Activated naive CD4-positive, alpha-beta T cell treated with Interleukin-2 at 50 U/mL for 16 hours (primary cell): Measurements from ENCODE around the gene ANXA2R.
A peak's percentile ranks its signal among the peaks of the same experiment; 100 is the strongest.

Experiments
- DNase-seq: peaks from one replicate; pipeline ENCODE4 v3.0.0-alpha.2; 2020

ANXA2R gene

DNA sequence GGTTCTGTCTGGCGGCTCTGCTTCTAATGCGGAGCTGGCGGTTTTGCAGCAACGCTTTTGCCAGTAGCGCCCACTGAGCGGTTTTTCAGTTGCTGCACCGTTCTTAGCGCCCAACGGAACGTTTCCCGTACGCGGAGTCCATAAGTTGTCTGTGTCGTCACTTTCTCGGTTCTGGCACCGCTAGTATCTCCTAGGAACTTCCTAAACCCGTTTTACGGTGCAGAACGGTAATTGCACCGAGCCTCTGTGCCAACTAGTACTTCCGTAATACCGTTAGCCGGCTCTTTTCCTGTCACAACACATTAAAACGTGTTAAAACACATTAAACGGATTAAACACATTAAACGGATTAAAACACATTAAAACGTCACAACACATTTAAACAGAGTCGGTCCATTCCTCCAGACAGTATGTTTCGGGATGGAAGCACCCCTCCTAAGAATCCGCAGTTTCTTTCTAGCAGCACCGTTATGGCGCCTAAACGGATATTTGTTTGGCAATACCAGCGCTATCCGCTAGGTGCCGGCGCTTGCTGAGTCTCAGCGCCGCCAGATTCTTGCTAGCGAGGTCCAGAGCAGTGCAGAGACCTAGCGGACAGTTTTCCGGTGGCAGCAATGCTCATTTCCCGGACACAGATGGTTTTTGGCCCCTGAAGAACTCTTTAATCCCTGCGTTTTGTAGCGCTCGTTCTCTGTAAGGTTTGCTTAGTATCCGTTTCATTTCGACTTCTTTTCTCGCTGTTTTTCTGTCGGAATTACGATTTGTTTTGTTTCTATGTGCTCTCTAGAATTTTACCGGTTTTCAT, 45.4 kb downstream of the ANXA2R start:
- peak; percentile 88 for DNase-seq

DNA sequence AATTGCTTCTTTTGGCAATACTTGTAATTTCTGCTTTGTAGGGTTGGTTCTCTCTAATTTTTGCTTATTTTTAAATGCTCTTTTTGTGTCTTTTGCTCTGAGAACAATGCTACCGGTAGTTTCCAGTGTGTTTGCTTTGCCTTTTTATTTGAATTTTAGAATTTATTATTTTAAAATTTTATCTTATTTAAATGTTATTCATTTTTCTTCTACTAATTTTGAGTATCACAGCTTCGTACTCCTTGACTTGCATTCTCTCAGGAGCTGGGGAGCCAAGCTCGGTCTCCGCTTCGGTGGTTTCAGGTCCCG, 45.9 kb downstream of the ANXA2R start:
- DNase-seq: no peak

DNA sequence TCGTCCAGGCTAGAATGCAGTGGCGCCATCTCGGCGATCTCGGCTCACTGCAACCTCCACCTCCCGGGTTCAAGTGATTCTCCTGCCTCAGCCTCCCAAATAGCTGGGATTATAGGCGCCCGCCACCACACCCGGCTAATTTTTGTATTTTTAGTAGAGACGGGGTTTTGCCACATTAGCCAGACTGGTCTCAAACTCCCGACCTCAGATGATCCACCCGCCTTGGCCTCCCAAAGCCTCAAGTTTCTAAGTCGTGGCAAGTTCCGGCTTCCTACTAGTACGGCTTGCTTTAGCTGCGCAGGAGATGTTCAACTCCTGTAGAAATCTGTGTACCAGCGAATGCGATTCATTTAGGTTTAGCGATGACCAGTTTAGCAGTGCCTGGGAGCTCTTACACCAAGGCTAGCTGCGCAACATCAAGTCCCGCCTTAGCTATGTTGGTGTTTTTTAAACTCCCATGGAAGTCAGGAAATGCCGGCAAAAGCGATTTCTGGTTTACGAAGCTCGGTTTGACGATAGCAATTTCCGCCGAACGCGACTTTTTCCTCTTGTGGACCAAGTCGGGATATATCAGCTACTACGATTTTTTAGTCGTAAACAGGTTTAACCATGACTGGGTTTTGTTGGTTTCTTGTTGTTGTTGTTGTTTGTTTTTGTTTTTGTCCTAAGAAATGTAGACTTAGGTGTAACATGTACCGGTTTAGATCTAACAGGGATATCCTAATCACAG, 46.4 kb downstream of the ANXA2R start:
- DNase-seq: peak; percentile 54

DNA sequence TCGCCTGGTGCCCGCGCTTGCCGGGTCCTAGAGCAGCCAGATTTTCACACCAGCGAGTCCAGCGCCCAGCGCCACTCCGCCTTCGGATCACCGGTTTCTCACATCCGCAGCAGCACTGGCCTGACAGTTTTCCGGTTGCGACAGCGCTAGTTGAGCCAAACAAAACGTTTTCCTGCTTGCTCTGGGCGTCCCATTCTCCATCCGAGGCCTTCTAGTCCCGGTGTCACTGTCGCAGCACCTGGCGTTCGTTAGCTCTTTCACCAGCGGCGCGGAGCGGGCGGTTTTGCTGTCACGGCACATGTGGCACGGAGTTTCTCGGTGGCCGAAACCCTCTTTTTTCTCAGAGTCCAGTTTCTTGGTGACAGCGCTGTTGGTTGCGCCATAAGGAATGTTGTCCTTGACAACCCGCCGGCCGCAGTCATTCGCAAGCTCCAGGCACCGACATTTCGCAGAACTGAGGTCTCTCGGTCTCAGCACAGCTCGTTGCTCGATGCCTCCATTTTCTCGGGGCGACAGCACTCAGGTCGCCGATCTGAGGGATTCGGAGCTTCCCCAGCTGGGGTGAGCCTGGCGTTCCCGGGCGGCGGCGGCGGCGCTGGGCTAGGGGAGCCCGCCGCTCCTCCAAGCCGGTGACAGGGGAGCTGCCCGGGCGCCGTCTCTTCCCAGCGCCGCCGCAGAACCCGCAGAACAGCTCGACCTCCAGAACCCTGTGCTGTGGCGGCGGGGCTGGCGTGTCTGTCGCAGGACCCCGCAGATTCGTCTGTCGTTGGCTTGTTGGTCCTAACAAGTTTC, 47.8 kb downstream of the ANXA2R start:
- DNase-seq: peak; percentile 69

DNA sequence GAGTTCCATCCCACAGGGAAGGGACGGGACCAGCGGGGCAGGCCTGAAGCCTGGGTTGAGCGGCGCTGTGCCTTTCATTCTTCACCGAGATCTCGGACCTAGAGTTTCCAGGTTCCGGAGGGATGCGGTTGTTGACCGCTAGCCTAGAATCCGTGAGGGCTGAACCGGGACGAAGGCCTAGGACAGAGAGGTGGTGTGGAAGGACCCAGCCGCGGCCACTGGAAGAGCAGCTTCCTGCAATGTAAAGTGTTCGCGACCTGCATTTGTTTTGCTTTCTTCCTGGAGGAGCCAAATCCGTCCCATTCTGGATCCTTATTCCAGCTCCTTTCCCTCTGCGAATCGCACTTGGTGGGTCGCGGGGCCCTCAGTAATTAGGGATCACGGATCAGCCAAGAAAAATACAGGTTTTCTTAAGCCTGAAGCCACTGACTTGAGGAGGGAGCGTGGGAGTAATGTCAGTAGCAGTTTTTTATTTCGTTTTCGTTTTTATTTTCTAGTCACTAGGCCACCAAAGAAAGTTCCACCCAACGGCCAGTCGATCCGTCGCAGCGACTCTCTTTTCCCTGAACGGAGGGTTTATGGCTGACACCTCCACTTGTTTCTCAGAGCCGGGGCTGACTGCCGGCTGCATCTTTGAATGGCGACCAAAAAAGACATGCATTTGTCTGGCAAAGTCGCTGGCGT, 48.6 kb downstream of the ANXA2R start:
- DNase-seq: no peak

DNA sequence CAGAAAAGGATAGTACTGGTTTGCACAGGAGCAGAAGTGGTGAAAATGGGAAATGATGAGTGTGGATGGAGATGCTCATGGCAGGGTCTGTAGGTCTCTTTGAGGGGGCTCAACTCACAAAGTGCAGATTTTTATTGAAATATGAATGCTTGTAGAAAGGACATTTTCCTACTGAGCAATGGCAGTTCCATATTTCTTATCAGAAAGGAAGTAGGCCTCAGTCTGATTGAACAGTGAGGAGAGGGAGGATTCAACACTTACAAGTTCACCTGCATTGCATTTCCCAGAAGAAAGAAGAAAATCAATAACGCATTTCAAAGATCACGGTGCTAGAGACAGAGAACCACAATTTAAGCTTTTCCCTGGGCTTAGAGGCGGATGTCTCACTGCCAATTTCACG, 49.2 kb downstream of the ANXA2R start:
- DNase-seq: no peak
